Endothelial cell of umbilical vein (primary cell): ENCODE results near the gene PDS5B. TPM values are rescaled to one million over a fixed set of nuclear protein-coding genes. Genes with fewer than 3 reads are reported as not detected.

Experiments used
- BruUV-seq: library from RNA; stranded (reverse); fragments of 400-500 nt; replicated peaks from 2 replicates; lab custom pipeline; 2021; lab: Mats Ljungman, UMichigan
- CTCF ChIA-PET: fragments of 300-600, 350-600 bp; sonication (Branson Sonifier 250); formaldehyde crosslinking; loops from one replicate; lab custom pipeline; 2021; ENCODE audit warnings: antibody characterized with exemption, inconsistent platforms; lab: Charles Lee
- POLR2A ChIA-PET: fragments of 300-600, 350-600 bp; sonication (Branson Sonifier 250); formaldehyde crosslinking; loops from one replicate; lab custom pipeline; 2021; ENCODE audit warnings: antibody characterized with exemption, inconsistent platforms; lab: Charles Lee
- DNase-seq: peaks from one replicate; pipeline ENCODE4 v3.0.0-alpha.2; 2011; ENCODE audit warnings: low read depth, low spot score
- FAIRE-seq: peaks from 2 replicates; lab custom pipeline; 2011; peaks lifted over from hg19 to GRCh38; lab: Jason Lieb, UNC
- H2AFZ ChIP-seq: 2 replicates; pipeline ENCODE4 v1.6.0; 2012; ENCODE audit warnings: low read depth, low read length, control low read depth, inconsistent platforms
- H3K27ac ChIP-seq: 2 replicates; pipeline ENCODE4 v1.5.1; 2011; ENCODE audit warnings: low read depth, mild to moderate bottlenecking, control low read depth, low read length, moderate library complexity; ENCODE audit not compliant: insufficient read depth
- H3K27me3 ChIP-seq, 2 experiments: 2 replicates each; pipeline versions ENCODE4 v1.6.0 to v1.6.1; 2011; ENCODE audit warnings: low read length in 2 of 2, mixed read lengths in 1 of 2; ENCODE audit not compliant: control insufficient read depth in 2 of 2, insufficient read depth in 2 of 2
- H3K36me3 ChIP-seq, 2 experiments: 2 replicates in 1 of 2; 3 replicates in 1 of 2; pipeline ENCODE4 v1.5.1; 2011; ENCODE audit warnings: low read length in 2 of 2, mild to moderate bottlenecking in 1 of 2, moderate library complexity in 1 of 2; ENCODE audit not compliant: control insufficient read depth in 2 of 2, insufficient read depth in 2 of 2; ENCODE audit errors: extremely low read depth in 1 of 2
- H3K4me1 ChIP-seq: 3 replicates; pipeline ENCODE4 v1.5.1; 2011; ENCODE audit warnings: mild to moderate bottlenecking, low read length; ENCODE audit not compliant: control insufficient read depth, insufficient read depth; ENCODE audit errors: extremely low read depth
- H3K4me2 ChIP-seq: 2 replicates; pipeline ENCODE4 v1.6.1; 2011; ENCODE audit warnings: low read length, control low read depth, mixed read lengths; ENCODE audit not compliant: insufficient read depth
- H3K4me3 ChIP-seq, 3 experiments: fragments of 200-600 bp in 1 of 3; sonication (generic), shearing (Covaris generic) in 1 of 3; replicated peaks in 1 of 3; 2 replicates each; pipeline ENCODE4 v1.5.1; 2011 to 2016; ENCODE audit warnings: control low read depth in 3 of 3, low read length in 3 of 3, mild to moderate bottlenecking in 2 of 3, inconsistent platforms in 1 of 3, low read depth in 1 of 3, moderate library complexity in 1 of 3; ENCODE audit not compliant: insufficient read depth in 1 of 3
- H3K79me2 ChIP-seq: 2 replicates; pipeline ENCODE4 v1.6.0; 2012; ENCODE audit warnings: low read length, inconsistent platforms; ENCODE audit not compliant: control insufficient read depth, insufficient read depth
- H3K9ac ChIP-seq: replicated peaks from 2 replicates; pipeline ENCODE3; 2011; ENCODE audit warnings: low read length, control low read depth; ENCODE audit not compliant: insufficient read depth; ENCODE audit errors: extremely low read depth
- H3K9me1 ChIP-seq: replicated peaks from 3 replicates; pipeline ENCODE4 v1.6.0; 2011; ENCODE audit warnings: mild to moderate bottlenecking, low read length; ENCODE audit not compliant: control insufficient read depth, insufficient read depth; ENCODE audit errors: extremely low read depth
- H3K9me3 ChIP-seq: replicated peaks from 2 replicates; pipeline ENCODE4 v1.5.1; 2012; ENCODE audit warnings: low read length, inconsistent platforms; ENCODE audit not compliant: control insufficient read depth, insufficient read depth
- H4K20me1 ChIP-seq: replicated peaks from 2 replicates; pipeline ENCODE3; 2011; ENCODE audit warnings: mild to moderate bottlenecking, low read length; ENCODE audit not compliant: control insufficient read depth, insufficient read depth; ENCODE audit errors: extremely low read depth
- CTCF ChIP-seq, 2 donors: IDR thresholded peaks; 1 replicate in 1 of 2; 2 replicates in 1 of 2; pipeline ENCODE4 v1.5.1; 2011; ENCODE audit warnings: low read length in 2 of 2, mild to moderate bottlenecking in 2 of 2, moderate library complexity in 2 of 2, control low read depth in 1 of 2, inconsistent platforms in 1 of 2, low read depth in 1 of 2; ENCODE audit not compliant: insufficient read depth in 1 of 2; ENCODE audit errors: extremely low read depth in 1 of 2
- FOS ChIP-seq: IDR thresholded peaks from 2 replicates; pipeline ENCODE4 v1.6.1; 2011; ENCODE audit warnings: mild to moderate bottlenecking, low read length, moderate library complexity, borderline replicate concordance; ENCODE audit not compliant: insufficient read depth
- GATA2 ChIP-seq: IDR thresholded peaks from 2 replicates; pipeline ENCODE4 v1.7.0; 2011; ENCODE audit warnings: low read depth, mild to moderate bottlenecking, moderate library complexity, mixed read lengths, low read length; ENCODE audit not compliant: insufficient read length, insufficient read depth
- JUN ChIP-seq: IDR thresholded peaks from 2 replicates; pipeline ENCODE4 v1.6.1; 2011; ENCODE audit warnings: borderline replicate concordance, low read depth; ENCODE audit not compliant: insufficient read length, insufficient read depth
- MAX ChIP-seq: IDR thresholded peaks from 2 replicates; pipeline ENCODE4 v1.6.1; 2011; ENCODE audit not compliant: insufficient read depth, insufficient read length
- MYC ChIP-seq: IDR thresholded peaks from one replicate; pipeline ENCODE4 v1.6.1; 2011; ENCODE audit warnings: mild to moderate bottlenecking, low read depth, low read length
- POLR2A ChIP-seq: IDR thresholded peaks from 2 replicates; pipeline ENCODE4 v1.6.1; 2012; ENCODE audit warnings: low read depth, mild to moderate bottlenecking, control low read depth, low read length
- POLR2AphosphoS5 ChIP-seq: IDR thresholded peaks from 2 replicates; pipeline ENCODE4 v1.6.1; 2012; ENCODE audit warnings: low read depth, mild to moderate bottlenecking, control low read depth, low read length, moderate library complexity; ENCODE audit not compliant: insufficient read depth
- dilution Hi-C: fragments of 300-500 bp; cut with MboI; formaldehyde crosslinking; loops from one replicate; pipeline ENCODE4 v1.15.0; 2019; ENCODE audit warnings: low sequenced_read_pairs; ENCODE audit not compliant: extremely low pct_ligation_motif_present
- intact Hi-C: fragments of 100-400 bp; cut with micrococcal nuclease; formaldehyde crosslinking; loops from one replicate; pipeline ENCODE4 v1.10.0; 2022
- polyA plus RNA-seq, 4 experiments: library from polyadenylated mRNA; depleted of rRNA in 3 of 4; stranded (reverse) in 3 of 4; unstranded in 1 of 4; fragments of >200 nt; gene quantifications; 2 replicates each; pipeline versions ENCODE4 v1.2.1 to v1.2.3, GENCODE V29; 2011 to 2012; ENCODE audit warnings: missing spikeins in 1 of 4
- total RNA-seq: library from RNA; stranded (reverse); gene quantifications from 2 replicates; pipeline ENCODE4 v1.2.3, GENCODE V29; 2021

The PDS5B gene
- total and polyA plus RNA-seq, 2 donors (not counting 3 experiments of a cell fraction or from before 2014, with no cell fraction given): 3.9 to 40.3 TPM

- Histone ChIP-seq H3K9me1 (no peaks in the 10 kb centered on the region), H4K20me1 (no peaks in the 10 kb centered on the region), H2AFZ (no peak overlapping the region), H3K4me2 (no peak overlapping the region), H3K9me3 (no peaks in the 10 kb centered on the region), H3K27ac (no peak overlapping the region), H3K4me3 (no peak overlapping the region), H3K27me3 (no peaks in the 10 kb centered on the region), H3K9ac (no peak overlapping the region), H3K4me1 (no peaks in the 10 kb centered on the region), H3K36me3 (peaks cover 0 to 3% of the 10 kb centered on the region in 2 experiments), H3K79me2 (no peaks in the 10 kb centered on the region)
- intact Hi-C loops (no loop called here), dilution Hi-C loops (no loop called here)
- DNase-seq (no peak), FAIRE-seq (no peak)
- no TSS peak for BruUV-seq
- CTCF ChIA-PET: interaction anchor here (1.0 kb wide), 1 partner anchor 9 kb away, joined by 4 read pairs; no protein-coding TSS in a partner anchor
- TF ChIP-seq GATA2: no peak
- TF ChIP-seq POLR2A: no peak
- no peak for TF ChIP-seq POLR2AphosphoS5
- no peak for TF ChIP-seq FOS
- TF ChIP-seq JUN: no peak
- TF ChIP-seq CTCF (IDR thresholded peaks at IDR 0.05; ENCODE audit: extremely low read depth in 1 of 2, insufficient read depth in 1 of 2, low read depth in 1 of 2, low read length in 2 of 2): no peak
- no peak for TF ChIP-seq MAX
- TF ChIP-seq MYC: no peak
- POLR2A ChIA-PET: no interaction called here
Observed at GRCh38 chr13:32682740-32683139, 96.5 kb downstream of the PDS5B start.
